ENCODE measurements around the gene FLYWCH1. TPM values are rescaled to one million over a fixed set of nuclear protein-coding genes. Genes with fewer than 3 reads are reported as not detected.

FLYWCH1 gene
- total and polyA plus RNA-seq, 2 of the 8 experiments (the other 6 are each of a cell fraction or from before 2014, with no cell fraction given), result 12.4 to 23.5 TPM

DNA sequence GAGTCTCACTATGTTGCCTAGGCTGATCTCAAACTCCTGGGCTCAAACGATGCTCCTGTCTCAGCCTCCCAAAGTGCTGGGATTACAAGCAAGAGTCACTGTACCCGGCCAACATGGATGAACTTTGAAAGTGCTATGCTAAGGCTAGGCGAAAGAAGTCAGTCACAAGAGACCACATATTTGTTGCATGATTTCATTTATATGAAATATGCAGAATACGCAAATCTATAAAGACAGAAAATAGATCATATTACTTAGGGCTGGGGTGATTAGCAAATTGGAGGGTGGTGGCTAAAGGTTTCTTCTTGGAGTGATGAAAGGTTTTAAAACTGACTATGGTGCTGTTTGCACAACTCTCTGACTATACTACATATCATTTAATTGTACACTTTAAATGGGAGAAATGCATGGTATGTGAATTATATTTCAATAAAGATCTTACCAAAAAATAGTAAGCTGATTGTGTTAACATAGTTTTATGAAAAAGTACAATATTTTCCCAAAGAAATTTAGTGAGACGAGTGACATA, 1.2 kb upstream of the FLYWCH1 start:
- Histone ChIP-seq H3K4me2 (ENCODE audit: insufficient read depth in 1 of 2, low read depth in 2 of 2, low read length in 2 of 2) (no peak overlapping the region; a peak in 1 of 4 replicates), H3K79me2 (ENCODE audit: control insufficient read depth in 1 of 2, insufficient read depth in 2 of 2, low read length in 2 of 2) (peaks cover 0 to 2% of the 10 kb centered on the region in 2 experiments; a peak in 1 of 4 replicates), H3K4ac (replicated peaks; ENCODE audit: insufficient read length, low read depth, low read length) (no peak overlapping the region), H2AK5ac (ENCODE audit: low read depth, low read length) (no peak overlapping the region), H2BK15ac (ENCODE audit: low read length) (no peak overlapping the region), H3K9ac (replicated peaks in 1 of 4; ENCODE audit: extremely low read depth in 1 of 4, low read depth in 3 of 4, low read length in 3 of 4) (no peak overlapping the region), H3K36me3 (ENCODE audit: control insufficient read depth in 2 of 4, insufficient read depth in 4 of 4, low read length in 3 of 4) (peaks cover 0 to 4% (median 0%) of the 10 kb centered on the region in 4 experiments; a peak in 1 of 8 replicates), H3K79me1 (ENCODE audit: low read depth, low read length) (no peaks in the 10 kb centered on the region; the same call in 1 of the 2 replicates), H2BK12ac (ENCODE audit: low read depth, low read length) (no peak overlapping the region), H3K18ac (ENCODE audit: extremely low read depth, low read length) (no peak overlapping the region), H4K5ac (ENCODE audit: insufficient read length, low read depth, low read length) (no peak overlapping the region), H4K8ac (ENCODE audit: extremely low read depth, insufficient read depth, low read length) (no peak overlapping the region), H3K4me1 (replicated peaks in 1 of 4; ENCODE audit: control insufficient read depth in 3 of 4, insufficient read depth in 4 of 4, low read length in 3 of 4) (peaks cover 0 to 6% (median 2%) of the 10 kb centered on the region in 4 experiments; a peak in 3 of 7 replicates), H3K23ac (ENCODE audit: insufficient read length) (no peak overlapping the region), H2BK5ac (ENCODE audit: low read depth, low read length) (no peak overlapping the region), H3K4me3 (ENCODE audit: extremely low read depth in 1 of 4, insufficient read depth in 2 of 4, low read depth in 3 of 4, low read length in 4 of 4) (no peak overlapping the region), H3K56ac (replicated peaks; ENCODE audit: insufficient read length, low read depth, low read length) (no peak overlapping the region), H3K23me2 (ENCODE audit: low read depth, low read length) (peaks cover 13% of the 10 kb centered on the region), H4K91ac (replicated peaks; ENCODE audit: insufficient read length, low read length) (no peak overlapping the region), H3K27ac (ENCODE audit: low read depth, low read length) (no peak overlapping the region), H2BK120ac (replicated peaks; ENCODE audit: low read depth, low read length) (no peak overlapping the region), H3K14ac (ENCODE audit: insufficient read length) (no peak overlapping the region), H3K9me3 (ENCODE audit: insufficient read depth in 2 of 2, low read depth in 1 of 2, low read length in 1 of 2) (no peaks in the 10 kb centered on the region), H2BK20ac (ENCODE audit: low read length) (no peak overlapping the region), H2AFZ (ENCODE audit: low read length) (no peak overlapping the region), H3K27me3 (replicated peaks in 1 of 4; ENCODE audit: control insufficient read depth in 3 of 4, extremely low read depth in 1 of 4, insufficient read depth in 3 of 4, low read length in 3 of 4) (peaks cover 0 to 9% (median 8%) of the 10 kb centered on the region in 4 experiments; a peak in 5 of 7 replicates), H4K20me1 (replicated peaks in 1 of 2; ENCODE audit: control insufficient read depth in 1 of 2, insufficient read depth in 2 of 2, low read length in 2 of 2) (no peaks in the 10 kb centered on the region)
- FAIRE-seq (no peak), DNase-seq (ENCODE audit: low read depth in 1 of 2, low spot score in 2 of 2) (no peak)
- CTCF ChIA-PET (ENCODE audit: partially characterized antibody), result interaction anchor here (0.6 to 9.9 kb wide), 9 partner anchors 14 to 584 kb away, joined by 3 to 98 read pairs (median 4); no protein-coding TSS in a partner anchor
- 85% methylated on average over 5 of the region's 5 CpGs; no CpG with 5 or more reads in 1 of the 2 experiments for WGBS, 2 experiments (ENCODE audit: extremely low coverage in 1 of 2, insufficient coverage in 1 of 2, insufficient read length in 1 of 2, insufficient replicate concordance in 2 of 2, low coverage in 1 of 2, low lambda C conversion rate in 2 of 2, missing lambda C conversion rate in 1 of 2)
- TF ChIP-seq BACH1 (IDR thresholded peaks at IDR 0.05; ENCODE audit: low read length), result no peak
- no peak for TF ChIP-seq SIN3A (conservative IDR thresholded peaks at IDR 0.05 in 1 of 2, IDR thresholded peaks at IDR 0.05 in 1 of 2; ENCODE audit: low read depth in 1 of 2, low read length in 2 of 2)
- TF ChIP-seq SP2 (IDR thresholded peaks at IDR 0.05; ENCODE audit: low read length), result no peak
- no peak for TF ChIP-seq SP4 (IDR thresholded peaks at IDR 0.05; ENCODE audit: low read length)
- no peak for TF ChIP-seq RXRA (IDR thresholded peaks at IDR 0.05; ENCODE audit: insufficient read depth, low read depth, low read length)
- TF ChIP-seq BCL11A (IDR thresholded peaks at IDR 0.05; ENCODE audit: low read depth in 2 of 2, low read length in 2 of 2), result no peak
- no peak for TF ChIP-seq JUN (IDR thresholded peaks at IDR 0.05; ENCODE audit: low read depth, low read length)
- POLR2A ChIA-PET (ENCODE audit: partially characterized antibody), result interaction anchor here (1.3 kb wide), 1 partner anchor 42 kb away, joined by 4 read pairs; no protein-coding TSS in a partner anchor

All from H1 (cell line).